Suppressor macrophage treated with lipopolysaccharide for 1 hour (primary cell): Measurements from ENCODE around the gene ISCA2.
A peak's percentile ranks its signal among the peaks of the same experiment; 100 is the strongest.

Experiments
- DNase-seq, 3 donors: peaks; one replicate each; pipeline ENCODE4 v3.0.0-alpha.2; 2020 to 2022

ISCA2 gene

GRCh38 chr14:74508844-74509428 lies 15.4 kb downstream of the ISCA2 start:
- DNase-seq, result no peak

GRCh38 chr14:74509587-74510222 lies 16.1 kb downstream of the ISCA2 start:
- DNase-seq, result no peak

- peak in 2 of 3 donors; percentile 28 to 40 for DNase-seq
Observed at GRCh38 chr14:74510223-74510931, 16.8 kb downstream of the ISCA2 start.

GRCh38 chr14:74510959-74511409 lies 17.4 kb downstream of the ISCA2 start:
- DNase-seq, result peak; percentile 69 to 72 (median 70)

GRCh38 chr14:74511966-74512830 lies 18.6 kb downstream of the ISCA2 start:
- peak in 2 of 3 donors; percentile 34 to 39 for DNase-seq

GRCh38 chr14:74514471-74514941 lies 20.9 kb downstream of the ISCA2 start:
- DNase-seq, result peak; percentile 56 to 72 (median 71)

GRCh38 chr14:74515891-74516412 lies 22.4 kb downstream of the ISCA2 start:
- no peak for DNase-seq

- DNase-seq, result no peak
Observed at GRCh38 chr14:74516451-74517160, 23.0 kb downstream of the ISCA2 start.

GRCh38 chr14:74517731-74518130 lies 24.2 kb downstream of the ISCA2 start:
- no peak for DNase-seq

GRCh38 chr14:74518221-74518620 lies 24.7 kb downstream of the ISCA2 start:
- DNase-seq, result no peak

GRCh38 chr14:74519316-74520074 lies 25.9 kb downstream of the ISCA2 start:
- DNase-seq, result no peak

- DNase-seq, result no peak
Observed at GRCh38 chr14:74521756-74522155, 28.2 kb downstream of the ISCA2 start.

- DNase-seq, result no peak
Observed at GRCh38 chr14:74522740-74523139, 29.2 kb downstream of the ISCA2 start.

GRCh38 chr14:74524076-74524811 lies 30.7 kb downstream of the ISCA2 start:
- DNase-seq, result peak in 1 of 3 donors; percentile 31

- no peak for DNase-seq
Observed at GRCh38 chr14:74524812-74525135, 31.2 kb downstream of the ISCA2 start.

GRCh38 chr14:74525361-74525851 lies 31.8 kb downstream of the ISCA2 start:
- no peak for DNase-seq

GRCh38 chr14:74526854-74527585 lies 33.5 kb downstream of the ISCA2 start:
- no peak for DNase-seq

- no peak for DNase-seq
Observed at GRCh38 chr14:74527736-74528280, 34.2 kb downstream of the ISCA2 start.

- DNase-seq, result no peak
Observed at GRCh38 chr14:74528406-74528805, 34.8 kb downstream of the ISCA2 start.
